ENCODE data around the gene GAGE12G. TPM values are rescaled to one million over a fixed set of nuclear protein-coding genes. Genes with fewer than 3 reads are reported as not detected.
"Not testable (repeated sequence)": the region's sequence is repeated elsewhere in the genome, so short reads cannot be mapped to it uniquely, and the experiment has no call there.

GAGE12G gene
- not detected for polyA plus RNA-seq (2013, experiment 1 of 2)
- not detected for polyA plus RNA-seq (2013, experiment 2 of 2)

DNA sequence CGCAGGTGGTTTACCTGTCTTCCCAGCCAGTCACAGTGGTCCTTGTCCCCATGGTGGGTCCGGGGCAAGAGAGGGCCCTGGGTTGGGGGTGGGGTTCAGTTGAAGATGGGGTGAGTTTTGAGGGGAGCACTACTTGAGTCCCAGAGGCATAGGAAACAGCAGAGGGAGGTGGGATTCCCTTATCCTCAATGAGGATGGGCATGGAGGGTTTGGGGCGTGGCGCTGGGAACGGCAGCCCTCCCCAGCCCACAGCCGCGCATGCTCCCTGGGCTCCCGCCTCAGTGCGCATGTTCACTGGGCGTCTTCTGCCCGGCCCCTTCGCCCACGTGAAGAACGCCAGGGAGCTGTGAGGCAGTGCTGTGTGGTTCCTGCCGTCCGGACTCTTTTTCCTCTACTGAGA is at the start of gene GAGE12G:
GAGE12G (plus strand) TSS at position 301 of the 400 bp plus-strand sequence. CDS start 1,155 bp downstream, outside the sequence.
- not testable (repeated sequence) for H3K4ac ChIP-seq (ENCODE audit: low read depth, low read length); H2BK5ac ChIP-seq (ENCODE audit: low read length); H4K5ac ChIP-seq (ENCODE audit: low read length); H2BK15ac ChIP-seq (replicated peaks; ENCODE audit: low read depth); DNase-seq; H3K18ac ChIP-seq (ENCODE audit: low read length); H3K9ac ChIP-seq (ENCODE audit: low read length); H3K36me3 ChIP-seq (ENCODE audit: control insufficient read depth, insufficient read depth, low read length); H3K27me3 ChIP-seq (ENCODE audit: insufficient read depth, low read length, poor library complexity); H3K4me3 ChIP-seq (ENCODE audit: low read length); H2AK5ac ChIP-seq (ENCODE audit: low read length); H3K79me2 ChIP-seq (ENCODE audit: control insufficient read depth, insufficient read depth, low read length); H3K27ac ChIP-seq (ENCODE audit: low read depth, low read length); H3K23ac ChIP-seq (ENCODE audit: low read length); H3K4me2 ChIP-seq (ENCODE audit: low read length); H4K8ac ChIP-seq (ENCODE audit: low read depth, low read length); H3K56ac ChIP-seq (ENCODE audit: low read length); H3K4me1 ChIP-seq (ENCODE audit: control insufficient read depth, low read depth, low read length); H2BK120ac ChIP-seq (ENCODE audit: low read depth, low read length); H3K79me1 ChIP-seq (ENCODE audit: low read length)
- WGBS (ENCODE audit: extremely low coverage, insufficient coverage, low lambda C conversion rate), result no CpG with 5 or more reads among the region's 16 CpGs

DNA sequence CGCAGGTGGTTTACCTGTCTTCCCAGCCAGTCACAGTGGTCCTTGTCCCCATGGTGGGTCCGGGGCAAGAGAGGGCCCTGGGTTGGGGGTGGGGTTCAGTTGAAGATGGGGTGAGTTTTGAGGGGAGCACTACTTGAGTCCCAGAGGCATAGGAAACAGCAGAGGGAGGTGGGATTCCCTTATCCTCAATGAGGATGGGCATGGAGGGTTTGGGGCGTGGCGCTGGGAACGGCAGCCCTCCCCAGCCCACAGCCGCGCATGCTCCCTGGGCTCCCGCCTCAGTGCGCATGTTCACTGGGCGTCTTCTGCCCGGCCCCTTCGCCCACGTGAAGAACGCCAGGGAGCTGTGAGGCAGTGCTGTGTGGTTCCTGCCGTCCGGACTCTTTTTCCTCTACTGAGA is 38.3 kb upstream of the GAGE12G start, which contains the start of gene GAGE12C:
GAGE12C (plus strand) TSS at position 301 of the 400 bp plus-strand sequence. CDS start 1,155 bp downstream, outside the sequence.
- H3K4me1 ChIP-seq (ENCODE audit: control insufficient read depth, low read depth, low read length); H2AK5ac ChIP-seq (ENCODE audit: low read length); DNase-seq; H2BK120ac ChIP-seq (ENCODE audit: low read depth, low read length); H3K27me3 ChIP-seq (ENCODE audit: insufficient read depth, low read length, poor library complexity); H3K18ac ChIP-seq (ENCODE audit: low read length); H2BK5ac ChIP-seq (ENCODE audit: low read length); H3K56ac ChIP-seq (ENCODE audit: low read length); H3K4me2 ChIP-seq (ENCODE audit: low read length); H4K8ac ChIP-seq (ENCODE audit: low read depth, low read length); H3K4me3 ChIP-seq (ENCODE audit: low read length); H3K4ac ChIP-seq (ENCODE audit: low read depth, low read length); H3K27ac ChIP-seq (ENCODE audit: low read depth, low read length); H3K36me3 ChIP-seq (ENCODE audit: control insufficient read depth, insufficient read depth, low read length); H3K79me1 ChIP-seq (ENCODE audit: low read length); H2BK15ac ChIP-seq (replicated peaks; ENCODE audit: low read depth); H3K9ac ChIP-seq (ENCODE audit: low read length); H3K79me2 ChIP-seq (ENCODE audit: control insufficient read depth, insufficient read depth, low read length); H4K5ac ChIP-seq (ENCODE audit: low read length); H3K23ac ChIP-seq (ENCODE audit: low read length): not testable (repeated sequence)
- WGBS (ENCODE audit: extremely low coverage, insufficient coverage, low lambda C conversion rate), result no CpG with 5 or more reads among the region's 16 CpGs

DNA sequence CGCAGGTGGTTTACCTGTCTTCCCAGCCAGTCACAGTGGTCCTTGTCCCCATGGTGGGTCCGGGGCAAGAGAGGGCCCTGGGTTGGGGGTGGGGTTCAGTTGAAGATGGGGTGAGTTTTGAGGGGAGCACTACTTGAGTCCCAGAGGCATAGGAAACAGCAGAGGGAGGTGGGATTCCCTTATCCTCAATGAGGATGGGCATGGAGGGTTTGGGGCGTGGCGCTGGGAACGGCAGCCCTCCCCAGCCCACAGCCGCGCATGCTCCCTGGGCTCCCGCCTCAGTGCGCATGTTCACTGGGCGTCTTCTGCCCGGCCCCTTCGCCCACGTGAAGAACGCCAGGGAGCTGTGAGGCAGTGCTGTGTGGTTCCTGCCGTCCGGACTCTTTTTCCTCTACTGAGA is 28.8 kb upstream of the GAGE12G start, which contains the start of gene GAGE12D:
GAGE12D (plus strand) TSS at position 301 of the 400 bp plus-strand sequence. CDS start 1,155 bp downstream, outside the sequence.
- not testable (repeated sequence) for H3K18ac ChIP-seq (ENCODE audit: low read length); H4K8ac ChIP-seq (ENCODE audit: low read depth, low read length); H2AK5ac ChIP-seq (ENCODE audit: low read length); H3K4me3 ChIP-seq (ENCODE audit: low read length); H3K23ac ChIP-seq (ENCODE audit: low read length); H3K9ac ChIP-seq (ENCODE audit: low read length); H3K56ac ChIP-seq (ENCODE audit: low read length); H3K27me3 ChIP-seq (ENCODE audit: insufficient read depth, low read length, poor library complexity); H2BK120ac ChIP-seq (ENCODE audit: low read depth, low read length); H3K79me2 ChIP-seq (ENCODE audit: control insufficient read depth, insufficient read depth, low read length); H3K36me3 ChIP-seq (ENCODE audit: control insufficient read depth, insufficient read depth, low read length); H3K4me1 ChIP-seq (ENCODE audit: control insufficient read depth, low read depth, low read length); H3K27ac ChIP-seq (ENCODE audit: low read depth, low read length); H3K79me1 ChIP-seq (ENCODE audit: low read length); H3K4ac ChIP-seq (ENCODE audit: low read depth, low read length); H3K4me2 ChIP-seq (ENCODE audit: low read length); DNase-seq; H2BK5ac ChIP-seq (ENCODE audit: low read length); H4K5ac ChIP-seq (ENCODE audit: low read length); H2BK15ac ChIP-seq (replicated peaks; ENCODE audit: low read depth)
- WGBS (ENCODE audit: extremely low coverage, insufficient coverage, low lambda C conversion rate), result no CpG with 5 or more reads among the region's 16 CpGs

- H4K8ac ChIP-seq (ENCODE audit: low read depth, low read length); H3K4ac ChIP-seq (ENCODE audit: low read depth, low read length); H4K5ac ChIP-seq (ENCODE audit: low read length); H3K27me3 ChIP-seq (ENCODE audit: insufficient read depth, low read length, poor library complexity); H3K4me1 ChIP-seq (ENCODE audit: control insufficient read depth, low read depth, low read length); H2BK120ac ChIP-seq (ENCODE audit: low read depth, low read length); DNase-seq; H2AK5ac ChIP-seq (ENCODE audit: low read length); H3K79me2 ChIP-seq (ENCODE audit: control insufficient read depth, insufficient read depth, low read length); H3K27ac ChIP-seq (ENCODE audit: low read depth, low read length); H3K56ac ChIP-seq (ENCODE audit: low read length); H2BK5ac ChIP-seq (ENCODE audit: low read length); H3K9ac ChIP-seq (ENCODE audit: low read length); H3K36me3 ChIP-seq (ENCODE audit: control insufficient read depth, insufficient read depth, low read length); H2BK15ac ChIP-seq (replicated peaks; ENCODE audit: low read depth); H3K79me1 ChIP-seq (ENCODE audit: low read length); H3K18ac ChIP-seq (ENCODE audit: low read length); H3K23ac ChIP-seq (ENCODE audit: low read length); H3K4me3 ChIP-seq (ENCODE audit: low read length); H3K4me2 ChIP-seq (ENCODE audit: low read length): not testable (repeated sequence)
- WGBS (ENCODE audit: extremely low coverage, insufficient coverage, low lambda C conversion rate), result no CpG with 5 or more reads among the region's 16 CpGs
Observed at GRCh38 chrX:49550989-49551388, 19.2 kb upstream of the GAGE12G start, which contains the start of gene GAGE12E. TSS of gene GAGE12E (plus strand) at chrX:49551289. CDS start at chrX:49552444, 1,155 bp downstream.

DNA sequence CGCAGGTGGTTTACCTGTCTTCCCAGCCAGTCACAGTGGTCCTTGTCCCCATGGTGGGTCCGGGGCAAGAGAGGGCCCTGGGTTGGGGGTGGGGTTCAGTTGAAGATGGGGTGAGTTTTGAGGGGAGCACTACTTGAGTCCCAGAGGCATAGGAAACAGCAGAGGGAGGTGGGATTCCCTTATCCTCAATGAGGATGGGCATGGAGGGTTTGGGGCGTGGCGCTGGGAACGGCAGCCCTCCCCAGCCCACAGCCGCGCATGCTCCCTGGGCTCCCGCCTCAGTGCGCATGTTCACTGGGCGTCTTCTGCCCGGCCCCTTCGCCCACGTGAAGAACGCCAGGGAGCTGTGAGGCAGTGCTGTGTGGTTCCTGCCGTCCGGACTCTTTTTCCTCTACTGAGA is 9.7 kb upstream of the GAGE12G start, which contains the start of gene GAGE12F:
GAGE12F (plus strand) TSS at position 301 of the 400 bp plus-strand sequence. CDS start 1,155 bp downstream, outside the sequence.
- H3K4me3 ChIP-seq (ENCODE audit: low read length); H3K36me3 ChIP-seq (ENCODE audit: control insufficient read depth, insufficient read depth, low read length); H4K8ac ChIP-seq (ENCODE audit: low read depth, low read length); H3K27ac ChIP-seq (ENCODE audit: low read depth, low read length); H2BK5ac ChIP-seq (ENCODE audit: low read length); H4K5ac ChIP-seq (ENCODE audit: low read length); H3K4ac ChIP-seq (ENCODE audit: low read depth, low read length); DNase-seq; H2AK5ac ChIP-seq (ENCODE audit: low read length); H3K9ac ChIP-seq (ENCODE audit: low read length); H3K56ac ChIP-seq (ENCODE audit: low read length); H3K27me3 ChIP-seq (ENCODE audit: insufficient read depth, low read length, poor library complexity); H3K79me1 ChIP-seq (ENCODE audit: low read length); H2BK120ac ChIP-seq (ENCODE audit: low read depth, low read length); H3K4me2 ChIP-seq (ENCODE audit: low read length); H3K79me2 ChIP-seq (ENCODE audit: control insufficient read depth, insufficient read depth, low read length); H3K4me1 ChIP-seq (ENCODE audit: control insufficient read depth, low read depth, low read length); H3K18ac ChIP-seq (ENCODE audit: low read length); H3K23ac ChIP-seq (ENCODE audit: low read length); H2BK15ac ChIP-seq (replicated peaks; ENCODE audit: low read depth): not testable (repeated sequence)
- no CpG with 5 or more reads among the region's 16 CpGs for WGBS (ENCODE audit: extremely low coverage, insufficient coverage, low lambda C conversion rate)

DNA sequence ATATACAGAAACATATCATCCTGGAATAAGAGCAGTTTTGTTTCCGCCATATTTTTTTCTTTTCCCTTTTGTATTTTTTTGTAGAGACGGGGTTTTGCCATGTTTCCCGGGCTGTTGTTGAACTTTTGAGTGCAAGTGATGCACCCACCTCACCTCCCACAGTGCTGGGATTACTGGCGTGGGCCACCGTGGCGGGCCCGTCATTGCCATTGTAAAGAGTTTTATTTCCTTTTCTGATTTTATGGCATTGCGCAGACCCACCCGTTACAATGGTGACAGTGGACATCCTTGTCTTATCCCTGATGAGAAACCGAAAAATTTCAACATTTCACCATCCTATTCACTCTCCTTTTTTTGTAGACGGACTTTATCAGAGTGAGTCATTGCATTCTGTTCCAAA is 1.5 kb upstream of the GAGE12G start:
- H3K9ac ChIP-seq (ENCODE audit: low read length); H2AK5ac ChIP-seq (ENCODE audit: low read length); H4K5ac ChIP-seq (ENCODE audit: low read length); H2BK15ac ChIP-seq (replicated peaks; ENCODE audit: low read depth); H3K79me1 ChIP-seq (ENCODE audit: low read length); H3K36me3 ChIP-seq (ENCODE audit: control insufficient read depth, insufficient read depth, low read length); H3K18ac ChIP-seq (ENCODE audit: low read length); H3K4me3 ChIP-seq (ENCODE audit: low read length); DNase-seq; H3K27ac ChIP-seq (ENCODE audit: low read depth, low read length); H3K4ac ChIP-seq (ENCODE audit: low read depth, low read length); H3K27me3 ChIP-seq (ENCODE audit: insufficient read depth, low read length, poor library complexity); H3K23ac ChIP-seq (ENCODE audit: low read length); H2BK5ac ChIP-seq (ENCODE audit: low read length); H3K56ac ChIP-seq (ENCODE audit: low read length); H2BK120ac ChIP-seq (ENCODE audit: low read depth, low read length); H4K8ac ChIP-seq (ENCODE audit: low read depth, low read length); H3K79me2 ChIP-seq (ENCODE audit: control insufficient read depth, insufficient read depth, low read length); H3K4me1 ChIP-seq (ENCODE audit: control insufficient read depth, low read depth, low read length); H3K4me2 ChIP-seq (ENCODE audit: low read length): not testable (repeated sequence)
- WGBS (ENCODE audit: extremely low coverage, insufficient coverage, low lambda C conversion rate), result no CpG with 5 or more reads among the region's 11 CpGs
